RWPE1 (cell line): ENCODE data around the gene ST8SIA2.

Experiments
- CTCF ChIA-PET: fragments of 350-600 bp; sonication (Branson Sonifier 250); formaldehyde crosslinking; extraction: SDS; loops from one replicate; lab custom pipeline; 2021; lab: Yijun Ruan, JAX
- POLR2A ChIA-PET: fragments of 400-600 bp; formaldehyde crosslinking; extraction: SDS; loops from one replicate; lab custom pipeline; 2020; ENCODE audit warnings: antibody characterized with exemption; ENCODE audit not compliant: low non-redundant PET; lab: Yijun Ruan, JAX
- DNase-seq: peaks from one replicate; pipeline ENCODE4 v3.0.0; 2012; ENCODE audit warnings: low spot score
- H3K27ac ChIP-seq: fragments of 450-650 bp; 2 replicates; pipeline ENCODE4 v1.5.1; 2017
- CTCF ChIP-seq: fragments of 450-650 bp; conservative IDR thresholded peaks from 2 replicates; pipeline ENCODE4 v1.5.1; 2017; ENCODE audit warnings: low read depth, mild to moderate bottlenecking

Gene ST8SIA2

GRCh38 chr15:92480361-92480760 is 86.7 kb downstream of the ST8SIA2 start:
- POLR2A ChIA-PET: no interaction called here
- H3K27ac ChIP-seq: no peak overlapping the region
- no peak for DNase-seq
- no peak for TF ChIP-seq CTCF
- CTCF ChIA-PET: no interaction called here

GRCh38 chr15:92485441-92485840 is 91.8 kb downstream of the ST8SIA2 start:
- H3K27ac ChIP-seq: no peak overlapping the region
- CTCF ChIA-PET: no interaction called here

GRCh38 chr15:92492551-92493115 is 99.0 kb downstream of the ST8SIA2 start:
- CTCF ChIA-PET: no interaction called here
- POLR2A ChIA-PET: no interaction called here
- no peak for DNase-seq
- H3K27ac ChIP-seq: no peak overlapping the region
- TF ChIP-seq CTCF: no peak

More at GRCh38 chr15:92485441-92485840, 91.8 kb downstream of the ST8SIA2 start:
- POLR2A ChIA-PET: no interaction called here
- no peak for DNase-seq
- TF ChIP-seq CTCF: no peak

GRCh38 chr15:92494806-92495336 is 101.2 kb downstream of the ST8SIA2 start:
- POLR2A ChIA-PET: no interaction called here
- H3K27ac ChIP-seq: no peak overlapping the region
- no peak for TF ChIP-seq CTCF
- CTCF ChIA-PET: no interaction called here
- DNase-seq: no peak

- POLR2A ChIA-PET: no interaction called here
- no peak for DNase-seq
- CTCF ChIA-PET: no interaction called here
- no peak for TF ChIP-seq CTCF
- no peak overlapping the region for H3K27ac ChIP-seq
These were observed 101.8 kb downstream of the ST8SIA2 start for GRCh38 chr15:92495446-92495845.

- no peak overlapping the region for H3K27ac ChIP-seq
- ChIA-PET POLR2A (no interaction called here), CTCF (interaction anchor here (0.6 to 0.7 kb wide), 2 partner anchors 22 to 63 kb away, joined by 3 to 5 read pairs; no protein-coding TSS in a partner anchor)
- no peak for TF ChIP-seq CTCF
- no peak for DNase-seq
These were observed 106.2 kb downstream of the ST8SIA2 start for GRCh38 chr15:92499731-92500530.
